GM12878 (cell line): ENCODE measurements around the gene SCLT1. TPM values are rescaled to one million over a fixed set of nuclear protein-coding genes. Genes with fewer than 3 reads are reported as not detected.
A peak's percentile ranks its signal among the peaks of the same experiment; 100 is the strongest.

Source experiments
- ATAC-seq: fragments of 200-7000 bp; cut with Tn5 transposase; 3 replicates; pipeline ENCODE4 v1.9.1; 2020; ENCODE audit warnings: mild to moderate bottlenecking, moderate library complexity
- BruUV-seq: library from RNA; stranded (reverse); fragments of 400-500 nt; replicated peaks from 2 replicates; lab custom pipeline; 2021; lab: Mats Ljungman, UMichigan
- CTCF ChIA-PET: fragments of 300-600 bp; sonication (Branson Sonifier 250); formaldehyde crosslinking; extraction: SDS; loops from one replicate; lab custom pipeline; 2021; ENCODE audit warnings: inconsistent platforms; lab: Yijun Ruan, JAX
- POLR2A ChIA-PET: fragments of 350-600 bp; formaldehyde crosslinking; extraction: SDS; loops from one replicate; lab custom pipeline; 2021; ENCODE audit warnings: inconsistent platforms; lab: Charles Lee
- RAD21 ChIA-PET: fragments of 300-600 bp; sonication (Branson Sonifier 250); formaldehyde crosslinking; loops from one replicate; lab custom pipeline; 2023; ENCODE audit warnings: antibody characterized with exemption; ENCODE audit not compliant: unreplicated experiment; lab: Charles Lee
- SMC1A ChIA-PET: fragments of 300-600 bp; sonication (Branson Sonifier 250); formaldehyde crosslinking; loops from one replicate; lab custom pipeline; 2023; ENCODE audit not compliant: unreplicated experiment, uncharacterized antibody; lab: Charles Lee
- DNase-seq: peaks from one replicate; pipeline ENCODE4 v3.0.0-alpha.2; 2011; ENCODE audit warnings: low read depth, low spot score
- FAIRE-seq: peaks from 3 replicates; lab custom pipeline; 2011; peaks lifted over from hg19 to GRCh38; lab: Jason Lieb, UNC
- H2AFZ ChIP-seq: 2 replicates; pipeline ENCODE4 v1.6.0; 2011; ENCODE audit warnings: low read depth, low read length, control low read depth; ENCODE audit not compliant: control insufficient read depth
- H3K27ac ChIP-seq: 2 replicates; pipeline ENCODE4 v1.5.1; 2011; ENCODE audit warnings: control low read depth; ENCODE audit not compliant: control insufficient read depth, insufficient read depth
- H3K27me3 ChIP-seq, 2 experiments: replicated peaks in 1 of 2; 2 replicates each; pipeline versions ENCODE4 v1.6.0 to v1.6.1; 2011; ENCODE audit warnings: low read length in 1 of 2; ENCODE audit not compliant: control insufficient read depth in 2 of 2, insufficient read depth in 2 of 2
- H3K36me3 ChIP-seq, 2 experiments: 2 replicates each; pipeline ENCODE4 v1.5.1; 2011; ENCODE audit warnings: low read length in 1 of 2; ENCODE audit not compliant: control insufficient read depth in 2 of 2, insufficient read depth in 2 of 2
- H3K4me1 ChIP-seq: 2 replicates; pipeline ENCODE4 v1.6.1; 2011; ENCODE audit warnings: mild to moderate bottlenecking, low read length, moderate library complexity, mixed read lengths; ENCODE audit not compliant: control insufficient read depth, insufficient read depth
- H3K4me2 ChIP-seq: 2 replicates; pipeline ENCODE4 v1.6.0; 2011; ENCODE audit warnings: control low read depth; ENCODE audit not compliant: control insufficient read depth, insufficient read depth
- H3K4me3 ChIP-seq: fragments of 200-600 bp; sonication (generic); 2 replicates; pipeline ENCODE4 v1.5.1; 2016
- H3K79me2 ChIP-seq: 2 replicates; pipeline ENCODE4 v1.6.0; 2011; ENCODE audit warnings: low read length; ENCODE audit not compliant: control insufficient read depth, insufficient read depth
- H3K9ac ChIP-seq: 2 replicates; pipeline ENCODE4 v1.8.0; 2011; ENCODE audit warnings: low read length, control low read depth, mixed read lengths; ENCODE audit not compliant: control insufficient read depth, insufficient read depth
- H3K9me3 ChIP-seq: replicated peaks from 3 replicates; pipeline ENCODE4 v1.5.1; 2011; ENCODE audit warnings: mild to moderate bottlenecking, low read length; ENCODE audit not compliant: control insufficient read depth, insufficient read depth
- H4K20me1 ChIP-seq: 2 replicates; pipeline ENCODE4 v1.6.0; 2011; ENCODE audit not compliant: control insufficient read depth, insufficient read depth
- FOXM1 ChIP-seq: IDR thresholded peaks from 2 replicates; pipeline ENCODE4 v1.6.1; 2012; ENCODE audit warnings: low read depth, mild to moderate bottlenecking, inconsistent platforms, low read length, moderate library complexity
- JUNB ChIP-seq: IDR thresholded peaks from 2 replicates; pipeline ENCODE4 v1.6.1; 2016; ENCODE audit warnings: antibody characterized with exemption, mild to moderate bottlenecking
- POLR2AphosphoS2 ChIP-seq: IDR thresholded peaks from 2 replicates; pipeline ENCODE4 v1.6.1; 2011; ENCODE audit warnings: low read depth, mild to moderate bottlenecking, low read length, improper control_type of control experiment, moderate library complexity
- RAD21 ChIP-seq: IDR thresholded peaks from 2 replicates; pipeline ENCODE4 v1.6.1; 2011; ENCODE audit warnings: mild to moderate bottlenecking, low read depth, low read length, moderate library complexity; ENCODE audit not compliant: insufficient read depth
- SREBF2 ChIP-seq: IDR thresholded peaks from 2 replicates; pipeline ENCODE4 v1.6.1; 2012; ENCODE audit warnings: mild to moderate bottlenecking, low read length
- ZZZ3 ChIP-seq: IDR thresholded peaks from 2 replicates; pipeline ENCODE4 v1.6.1; 2011; ENCODE audit warnings: low read depth; ENCODE audit not compliant: control insufficient read depth, insufficient read length
- WGBS: methylation state at CpG from one replicate; pipeline ENCODE4 v1.1.6; 2016; ENCODE audit warnings: low lambda C conversion rate; ENCODE audit not compliant: insufficient replicate concordance, insufficient coverage; ENCODE audit errors: missing lambda C conversion rate; 5-methylcytosine and 5-hydroxymethylcytosine counted together
- in situ Hi-C: fragments of 300-500 bp; cut with MboI; formaldehyde crosslinking; loops from 9 replicates; pipeline ENCODE4 v1.14.3; 2018; ENCODE audit warnings: mixed read lengths
- intact Hi-C: fragments of 100-400 bp; cut with micrococcal nuclease; formaldehyde crosslinking; loops from one replicate; pipeline ENCODE4 v1.14.2; 2022; ENCODE audit not compliant: unreplicated experiment
- polyA plus RNA-seq, 11 experiments: library from polyadenylated mRNA; depleted of rRNA in 4 of 11; unstranded in 6 of 11; stranded (reverse) in 5 of 11; fragments of >200 nt; fragmentation: Nextera tagmentation in 4 of 11; fragmentation: Illumina TruSeq in 1 of 11; extraction: Ambion mirVana in 4 of 11; extraction: Trizol in 1 of 11; gene quantifications; 1 replicate in 1 of 11; 2 replicates in 10 of 11; pipeline versions ENCODE4 v1.2.1 to v1.2.3, GENCODE V29; 2011 to 2016; ENCODE audit warnings: inconsistent platforms in 2 of 11, missing spikeins in 2 of 11, low read depth in 1 of 11
- total RNA-seq, 4 experiments: library from RNA; depleted of rRNA in 3 of 4; stranded (reverse); fragments of >200 nt in 3 of 4; fragmentation: Illumina TruSeq in 1 of 4; extraction: Trizol in 1 of 4; gene quantifications; 2 replicates each; pipeline versions ENCODE4 v1.2.1 to v1.2.3, GENCODE V29; 2013 to 2021
- TF ChIP-seq, protein P1 (sequence below): fragments of 450-650 bp; IDR thresholded peaks from 2 replicates; pipeline ENCODE4 v1.6.1; 2018; ENCODE audit warnings: mild to moderate bottlenecking, low read depth, moderate library complexity; ENCODE audit not compliant: partially characterized antibody
- TF ChIP-seq, protein P2 (sequence below), 3 experiments: IDR thresholded peaks in 2 of 3; conservative IDR thresholded peaks in 1 of 3; 2 replicates each; pipeline ENCODE4 v1.5.1; 2011; ENCODE audit warnings: low read depth in 3 of 3, low read length in 3 of 3, mild to moderate bottlenecking in 3 of 3, control low read depth in 2 of 3, moderate library complexity in 2 of 3, inconsistent platforms in 1 of 3, mixed read lengths in 1 of 3; ENCODE audit not compliant: control insufficient read depth in 2 of 3, insufficient read depth in 1 of 3; ENCODE audit errors: extremely low read depth in 1 of 3
- TF ChIP-seq, protein P3 (sequence below): fragments of 450-650 bp; IDR thresholded peaks from 2 replicates; pipeline ENCODE4 v1.6.1; 2014; ENCODE audit warnings: mild to moderate bottlenecking

SCLT1 gene
- total and polyA plus RNA-seq, 10 of the 15 experiments (the other 5 are each of a cell fraction or from before 2014, with no cell fraction given), result 7.8 to 31.4 (median 19.6) TPM

DNA sequence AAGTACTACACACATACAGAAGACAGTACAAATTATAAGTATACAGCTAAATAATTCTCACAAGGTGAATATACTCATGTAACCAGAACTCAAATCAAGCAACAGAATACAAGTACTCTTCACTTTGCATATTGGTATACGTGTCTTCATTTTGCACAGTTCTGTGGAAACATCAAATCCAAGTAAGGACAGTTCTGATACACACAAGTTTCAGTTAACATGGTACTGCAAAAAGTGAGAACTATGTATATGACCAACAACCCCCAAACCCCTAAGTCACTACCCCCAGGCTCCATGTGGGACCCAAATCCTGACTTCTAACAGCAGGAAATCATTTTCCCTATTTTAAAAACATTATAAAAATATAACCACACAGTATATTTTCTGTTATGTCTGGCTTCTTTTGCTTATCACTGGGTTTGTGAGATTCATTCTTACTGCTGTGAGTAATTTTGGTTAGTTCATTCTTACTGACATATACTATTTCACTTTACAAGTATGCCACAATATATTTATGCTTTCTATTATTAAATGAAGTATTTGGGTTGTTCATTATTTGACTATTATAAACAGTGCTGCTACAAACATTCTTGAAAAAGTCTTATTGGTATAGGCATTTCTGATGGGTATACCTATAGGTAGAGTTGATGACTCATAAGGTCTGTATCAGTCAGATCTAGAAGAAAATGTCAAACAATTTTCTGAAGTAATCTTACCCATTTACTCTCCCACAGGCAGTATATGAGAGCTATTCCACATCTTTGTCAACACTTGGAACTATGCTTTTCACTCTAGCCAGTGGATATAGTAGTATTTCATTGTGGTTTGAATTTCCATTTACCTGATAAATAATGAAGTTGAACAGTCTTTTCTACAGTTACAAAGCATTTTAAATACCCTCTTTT lies 47.0 kb downstream of the SCLT1 start:
- Histone ChIP-seq H3K79me2 (no peaks in the 10 kb centered on the region; the same call in 1 of the 2 replicates), H4K20me1 (no peaks in the 10 kb centered on the region), H3K4me2 (no peak overlapping the region), H3K27ac (no peak overlapping the region), H3K36me3 (peaks cover 0 to 3% of the 10 kb centered on the region in 2 experiments; a peak in 1 of 4 replicates), H3K4me1 (no peaks in the 10 kb centered on the region), H3K9me3 (no peaks in the 10 kb centered on the region; the same call in 1 of the 3 replicates), H3K4me3 (no peak overlapping the region), H3K27me3 (no peaks in the 10 kb centered on the region), H3K9ac (no peak overlapping the region), H2AFZ (no peak overlapping the region)
- ATAC-seq, result peak; percentile 86
- ChIA-PET POLR2A (no interaction called here), RAD21 (interaction anchor here (1.1 kb wide), 1 partner anchor 10 kb away, joined by 3 read pairs; no protein-coding TSS in a partner anchor), SMC1A (interaction anchor here (0.7 to 1.0 kb wide), 4 partner anchors 10 to 29 kb away, joined by 3 to 5 read pairs (median 3); no protein-coding TSS in a partner anchor), CTCF (no interaction called here)
- 97% methylated on average over 1 of the region's 1 CpG for WGBS
- in situ Hi-C loops, result no loop called here
- intact Hi-C loops, result no loop called here
- no TSS peak for BruUV-seq
- TF ChIP-seq FOXM1 (no peak), JUNB (peak; percentile 36; the same call in 1 of the 2 replicates)
- DNase-seq, result no peak
- FAIRE-seq, result no peak

DNA sequence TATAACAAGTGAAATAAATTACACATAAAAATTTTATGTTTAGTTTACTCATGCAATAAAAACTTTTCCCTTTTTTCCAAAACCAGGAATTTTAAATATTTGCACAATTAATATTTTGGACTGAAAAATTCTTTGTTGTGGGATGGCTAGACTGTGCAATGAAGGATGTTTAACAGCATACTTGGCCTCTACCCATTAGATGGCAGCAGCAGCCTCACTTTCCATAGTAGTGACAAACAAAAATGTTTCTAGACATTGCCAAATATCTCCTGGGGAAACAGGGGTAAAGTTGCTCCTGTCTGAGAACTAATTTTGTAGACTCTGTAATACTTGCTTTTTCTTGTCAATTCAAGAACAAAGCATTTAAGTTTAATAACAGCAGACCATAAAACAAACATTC lies 49.8 kb downstream of the SCLT1 start:
- intact Hi-C loops (no loop called here), in situ Hi-C loops (no loop called here)
- peaks cover 0 to 3% of the 10 kb centered on the region in 2 experiments; a peak in 1 of 4 replicates for H3K36me3 ChIP-seq
- no peak overlapping the region for H3K4me2 ChIP-seq
- TF ChIP-seq POLR2AphosphoS2 (no peak), ZZZ3 (no peak), RAD21 (0 out of 2 replicates have a peak, but pooled peaks have one; percentile 25), SREBF2 (no peak)
- TF ChIP-seq, protein P1, sequence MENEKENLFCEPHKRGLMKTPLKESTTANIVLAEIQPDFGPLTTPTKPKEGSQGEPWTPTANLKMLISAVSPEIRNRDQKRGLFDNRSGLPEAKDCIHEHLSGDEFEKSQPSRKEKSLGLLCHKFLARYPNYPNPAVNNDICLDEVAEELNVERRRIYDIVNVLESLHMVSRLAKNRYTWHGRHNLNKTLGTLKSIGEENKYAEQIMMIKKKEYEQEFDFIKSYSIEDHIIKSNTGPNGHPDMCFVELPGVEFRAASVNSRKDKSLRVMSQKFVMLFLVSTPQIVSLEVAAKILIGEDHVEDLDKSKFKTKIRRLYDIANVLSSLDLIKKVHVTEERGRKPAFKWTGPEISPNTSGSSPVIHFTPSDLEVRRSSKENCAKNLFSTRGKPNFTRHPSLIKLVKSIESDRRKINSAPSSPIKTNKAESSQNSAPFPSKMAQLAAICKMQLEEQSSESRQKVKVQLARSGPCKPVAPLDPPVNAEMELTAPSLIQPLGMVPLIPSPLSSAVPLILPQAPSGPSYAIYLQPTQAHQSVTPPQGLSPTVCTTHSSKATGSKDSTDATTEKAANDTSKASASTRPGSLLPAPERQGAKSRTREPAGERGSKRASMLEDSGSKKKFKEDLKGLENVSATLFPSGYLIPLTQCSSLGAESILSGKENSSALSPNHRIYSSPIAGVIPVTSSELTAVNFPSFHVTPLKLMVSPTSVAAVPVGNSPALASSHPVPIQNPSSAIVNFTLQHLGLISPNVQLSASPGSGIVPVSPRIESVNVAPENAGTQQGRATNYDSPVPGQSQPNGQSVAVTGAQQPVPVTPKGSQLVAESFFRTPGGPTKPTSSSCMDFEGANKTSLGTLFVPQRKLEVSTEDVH, result no peak
- TF ChIP-seq, protein P2, sequence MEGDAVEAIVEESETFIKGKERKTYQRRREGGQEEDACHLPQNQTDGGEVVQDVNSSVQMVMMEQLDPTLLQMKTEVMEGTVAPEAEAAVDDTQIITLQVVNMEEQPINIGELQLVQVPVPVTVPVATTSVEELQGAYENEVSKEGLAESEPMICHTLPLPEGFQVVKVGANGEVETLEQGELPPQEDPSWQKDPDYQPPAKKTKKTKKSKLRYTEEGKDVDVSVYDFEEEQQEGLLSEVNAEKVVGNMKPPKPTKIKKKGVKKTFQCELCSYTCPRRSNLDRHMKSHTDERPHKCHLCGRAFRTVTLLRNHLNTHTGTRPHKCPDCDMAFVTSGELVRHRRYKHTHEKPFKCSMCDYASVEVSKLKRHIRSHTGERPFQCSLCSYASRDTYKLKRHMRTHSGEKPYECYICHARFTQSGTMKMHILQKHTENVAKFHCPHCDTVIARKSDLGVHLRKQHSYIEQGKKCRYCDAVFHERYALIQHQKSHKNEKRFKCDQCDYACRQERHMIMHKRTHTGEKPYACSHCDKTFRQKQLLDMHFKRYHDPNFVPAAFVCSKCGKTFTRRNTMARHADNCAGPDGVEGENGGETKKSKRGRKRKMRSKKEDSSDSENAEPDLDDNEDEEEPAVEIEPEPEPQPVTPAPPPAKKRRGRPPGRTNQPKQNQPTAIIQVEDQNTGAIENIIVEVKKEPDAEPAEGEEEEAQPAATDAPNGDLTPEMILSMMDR (IDR thresholded peaks at IDR 0.05 in 2 of 3, conservative IDR thresholded peaks at IDR 0.05 in 1 of 3; ENCODE audit: control insufficient read depth in 2 of 3, extremely low read depth in 1 of 3, insufficient read depth in 1 of 3, low read depth in 3 of 3, low read length in 3 of 3), result peak; percentile 7 to 35 (median 15); a peak in 2 of 6 replicates
- TF ChIP-seq, protein P3, sequence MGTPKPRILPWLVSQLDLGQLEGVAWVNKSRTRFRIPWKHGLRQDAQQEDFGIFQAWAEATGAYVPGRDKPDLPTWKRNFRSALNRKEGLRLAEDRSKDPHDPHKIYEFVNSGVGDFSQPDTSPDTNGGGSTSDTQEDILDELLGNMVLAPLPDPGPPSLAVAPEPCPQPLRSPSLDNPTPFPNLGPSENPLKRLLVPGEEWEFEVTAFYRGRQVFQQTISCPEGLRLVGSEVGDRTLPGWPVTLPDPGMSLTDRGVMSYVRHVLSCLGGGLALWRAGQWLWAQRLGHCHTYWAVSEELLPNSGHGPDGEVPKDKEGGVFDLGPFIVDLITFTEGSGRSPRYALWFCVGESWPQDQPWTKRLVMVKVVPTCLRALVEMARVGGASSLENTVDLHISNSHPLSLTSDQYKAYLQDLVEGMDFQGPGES, result no peak
- H3K9me3 ChIP-seq, result no peaks in the 10 kb centered on the region
- no peaks in the 10 kb centered on the region; the same call in 1 of the 2 replicates for H3K79me2 ChIP-seq
- RAD21 ChIA-PET, result no interaction called here
- H3K4me3 ChIP-seq, result no peak overlapping the region
- H3K27ac ChIP-seq, result no peak overlapping the region
- no peak overlapping the region for H2AFZ ChIP-seq
- DNase-seq, result no peak
- CTCF ChIA-PET, result no interaction called here
- POLR2A ChIA-PET, result no interaction called here
- FAIRE-seq, result no peak
- SMC1A ChIA-PET, result interaction anchor here (1.0 kb wide), 1 partner anchor 68 kb away, joined by 4 read pairs; no protein-coding TSS in a partner anchor
- H3K4me1 ChIP-seq, result no peaks in the 10 kb centered on the region
- BruUV-seq, result no TSS peak
- no peaks in the 10 kb centered on the region for H3K27me3 ChIP-seq
- no peak overlapping the region for H3K9ac ChIP-seq
- H4K20me1 ChIP-seq, result no peaks in the 10 kb centered on the region
- peak; percentile 43; the same call in 1 of the 3 replicates for ATAC-seq
